ENCODE data around the gene ENTHD1.

The ENTHD1 gene, protein sequence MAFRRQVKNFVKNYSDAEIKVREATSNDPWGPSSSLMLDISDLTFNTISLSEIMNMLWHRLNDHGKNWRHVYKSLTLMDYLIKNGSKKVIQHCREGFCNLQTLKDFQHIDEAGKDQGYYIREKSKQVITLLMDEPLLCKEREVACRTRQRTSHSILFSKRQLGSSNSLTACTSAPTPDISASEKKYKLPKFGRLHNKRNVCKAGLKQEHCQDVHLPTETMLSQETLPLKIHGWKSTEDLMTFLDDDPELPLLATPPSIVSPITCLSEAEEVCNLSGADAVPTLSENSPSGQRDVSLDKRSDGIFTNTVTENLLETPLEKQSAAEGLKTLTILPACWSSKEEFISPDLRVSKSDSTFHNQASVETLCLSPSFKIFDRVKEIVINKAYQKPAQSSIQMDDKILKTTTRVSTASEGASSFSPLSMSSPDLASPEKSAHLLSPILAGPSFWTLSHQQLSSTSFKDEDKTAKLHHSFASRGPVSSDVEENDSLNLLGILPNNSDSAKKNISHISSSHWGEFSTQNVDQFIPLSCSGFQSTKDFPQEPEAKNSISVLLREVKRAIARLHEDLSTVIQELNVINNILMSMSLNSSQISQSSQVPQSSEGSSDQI

DNA sequence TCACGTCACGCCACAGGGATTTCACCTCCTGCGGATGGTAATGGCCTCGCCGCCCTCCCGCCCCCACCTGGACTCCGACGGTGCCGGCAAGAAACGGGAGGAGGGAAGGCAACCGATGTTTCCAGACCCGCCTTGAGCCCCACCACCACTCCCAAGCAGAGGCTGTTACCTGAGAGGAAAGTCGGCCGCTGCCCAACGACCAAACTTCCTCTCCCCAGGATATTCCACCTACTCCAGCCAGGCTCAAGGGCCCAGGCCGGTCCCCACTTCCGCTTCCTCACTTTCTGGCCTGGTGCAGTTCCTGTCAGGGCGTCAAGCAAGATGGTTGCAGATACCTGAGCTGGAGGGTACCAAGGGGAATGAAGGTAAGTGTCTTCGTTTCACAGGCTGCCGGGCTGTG is at the start of gene ENTHD1:
Gene ENTHD1, minus strand, starts transcription at position 235 of the 400 bp plus-strand sequence. CDS start 6,012 bp downstream, outside the sequence.
- DNase-seq = no peak

DNA sequence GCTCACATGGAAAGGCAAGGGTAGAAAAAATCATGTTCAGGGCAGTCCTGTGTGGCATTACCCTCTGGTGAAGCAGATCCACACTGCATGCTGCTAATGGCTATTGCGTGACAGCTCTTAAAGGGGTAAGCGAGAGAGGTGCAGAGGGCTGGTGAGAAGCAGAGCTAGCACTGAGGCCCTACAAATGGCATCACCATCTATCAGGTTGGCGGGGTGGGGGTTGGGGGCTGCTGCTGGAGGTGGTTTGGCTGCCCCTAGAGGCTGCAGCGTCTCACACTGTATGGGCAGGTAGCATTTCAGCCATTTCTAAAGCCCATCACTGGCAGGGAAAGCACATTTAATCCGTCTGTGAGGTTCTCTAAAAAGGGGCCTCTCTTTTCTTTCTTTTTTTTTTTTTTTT is 49.8 kb upstream of the ENTHD1 start:
- no peak for DNase-seq

DNA sequence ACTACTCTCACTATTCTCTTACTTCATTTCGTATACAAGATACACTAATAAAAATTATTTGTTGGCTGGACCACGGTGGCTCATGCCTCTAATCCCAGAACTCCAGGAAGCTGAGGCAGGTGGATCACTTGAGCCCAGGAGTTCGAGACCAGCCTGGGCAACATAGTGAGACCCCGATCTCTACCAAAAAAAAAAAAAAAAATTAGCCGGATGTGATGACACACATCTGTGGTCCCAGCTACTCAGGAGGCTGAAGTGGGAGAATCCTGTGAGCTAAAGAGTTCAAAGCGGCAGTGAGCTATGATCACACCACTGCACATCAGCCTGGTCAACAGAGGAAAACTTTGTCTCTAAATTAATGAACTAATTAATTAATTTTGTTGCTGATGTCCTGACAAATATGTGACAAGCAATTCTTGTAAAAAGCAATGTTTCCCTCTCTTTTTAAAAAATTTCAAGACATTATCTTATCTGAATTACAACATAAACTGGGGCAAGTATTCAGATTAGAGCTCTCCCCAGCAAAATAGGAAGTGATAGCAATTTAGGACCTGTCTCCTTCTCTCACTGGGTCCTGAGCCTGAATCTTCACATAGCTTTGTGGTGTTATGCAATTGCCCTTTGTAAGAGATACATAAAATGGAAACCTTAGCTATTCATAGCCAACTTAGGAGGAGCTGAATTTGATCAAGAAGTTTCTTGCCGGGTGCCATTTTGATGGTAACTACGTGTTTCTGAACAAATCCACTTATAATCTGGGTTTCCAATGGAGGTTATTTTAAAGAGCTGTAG is 49.1 kb upstream of the ENTHD1 start:
- DNase-seq = no peak

DNA sequence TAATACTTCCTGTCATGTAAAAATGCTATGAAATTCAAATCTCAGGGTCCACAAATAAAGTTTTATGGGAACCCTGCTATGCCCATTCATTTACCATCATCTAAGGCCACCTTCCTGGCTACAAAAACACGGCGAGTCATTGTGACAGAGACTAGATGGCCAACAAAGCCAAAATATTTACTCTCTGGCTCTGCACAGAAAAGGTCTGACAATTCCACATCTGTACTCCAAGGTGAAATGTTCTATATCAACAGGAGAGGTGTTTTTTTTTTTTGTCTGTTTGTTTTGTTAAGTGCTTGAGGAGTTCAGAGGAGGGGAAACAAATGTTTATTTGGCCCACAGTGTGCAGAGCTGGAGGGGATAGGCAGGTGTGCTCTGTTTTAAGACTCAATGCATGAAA is 48.0 kb upstream of the ENTHD1 start:
- DNase-seq = no peak

DNA sequence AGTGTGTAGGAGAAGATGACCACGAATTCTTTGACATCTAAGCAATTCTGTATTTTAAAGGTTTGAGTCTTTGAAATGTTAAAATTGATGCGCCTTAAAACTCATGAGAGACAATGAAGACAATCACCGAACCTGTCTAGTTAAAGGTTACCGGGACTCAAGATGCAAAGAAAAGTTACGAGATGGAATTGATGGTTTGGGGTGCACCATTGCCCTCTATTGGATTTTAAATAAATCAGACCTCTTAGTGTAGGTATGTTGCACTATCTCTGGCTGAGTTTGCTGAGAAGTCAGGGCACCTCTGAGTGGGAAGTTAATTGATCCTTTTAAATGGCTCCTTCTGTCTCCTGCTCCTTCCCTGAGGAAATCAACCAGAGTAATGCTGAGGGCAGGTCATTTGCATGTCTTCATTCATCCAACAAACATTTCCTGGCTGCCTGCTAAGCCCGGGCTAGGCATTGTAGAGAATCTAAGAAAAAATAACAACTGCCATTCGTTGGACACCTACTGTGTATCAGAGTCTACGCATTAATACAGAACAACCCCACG is 47.3 kb upstream of the ENTHD1 start:
- no peak for DNase-seq

DNA sequence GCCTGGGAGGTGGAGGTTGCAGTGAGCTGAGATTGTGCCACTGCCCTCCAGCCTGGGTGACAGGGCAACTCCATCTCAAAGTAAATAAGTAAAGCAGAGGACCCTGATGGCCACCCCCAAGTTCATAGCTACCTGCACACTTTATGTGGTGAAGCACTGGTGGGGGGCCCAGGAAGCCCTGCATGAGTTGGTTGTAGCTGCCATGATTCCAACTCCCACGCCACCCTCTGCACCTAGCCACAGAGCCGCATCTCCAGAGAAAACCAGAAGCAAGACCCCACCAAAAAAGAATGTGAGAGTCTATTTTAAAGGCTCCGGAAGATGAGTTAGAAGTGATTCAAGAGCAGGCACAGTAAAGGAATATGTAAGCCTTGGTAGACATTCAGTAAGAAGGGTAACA is 46.3 kb upstream of the ENTHD1 start:
- DNase-seq = no peak

DNA sequence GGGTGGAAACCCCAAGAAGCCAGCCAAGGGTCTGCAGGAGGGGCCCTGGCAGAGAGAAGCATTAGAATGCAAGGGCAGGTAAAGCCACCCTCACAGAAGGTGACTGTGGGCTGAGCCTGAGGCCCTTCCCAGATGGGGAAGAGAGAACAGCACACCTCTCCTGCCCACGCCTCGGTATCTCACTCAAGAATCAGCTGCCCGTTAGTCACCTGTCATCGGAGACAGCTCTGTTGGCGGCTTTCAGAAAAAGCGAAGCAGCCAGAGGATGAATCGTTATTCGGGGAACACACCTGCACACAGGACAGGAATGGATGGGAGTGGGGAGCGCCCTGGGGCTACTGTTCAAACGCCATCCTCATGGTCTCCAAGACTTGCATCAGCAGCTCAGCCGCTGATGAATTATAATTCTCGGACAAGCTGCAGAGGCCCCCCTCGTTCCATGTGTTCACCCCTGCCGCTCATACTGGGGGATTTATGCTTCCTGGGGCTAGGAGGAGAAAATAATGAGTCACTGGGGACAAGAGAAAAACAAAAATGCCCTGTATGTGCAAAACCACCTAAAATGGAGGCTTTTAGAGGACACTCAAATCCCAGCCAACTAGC is 45.0 kb upstream of the ENTHD1 start:
- DNase-seq = peak; percentile 39

DNA sequence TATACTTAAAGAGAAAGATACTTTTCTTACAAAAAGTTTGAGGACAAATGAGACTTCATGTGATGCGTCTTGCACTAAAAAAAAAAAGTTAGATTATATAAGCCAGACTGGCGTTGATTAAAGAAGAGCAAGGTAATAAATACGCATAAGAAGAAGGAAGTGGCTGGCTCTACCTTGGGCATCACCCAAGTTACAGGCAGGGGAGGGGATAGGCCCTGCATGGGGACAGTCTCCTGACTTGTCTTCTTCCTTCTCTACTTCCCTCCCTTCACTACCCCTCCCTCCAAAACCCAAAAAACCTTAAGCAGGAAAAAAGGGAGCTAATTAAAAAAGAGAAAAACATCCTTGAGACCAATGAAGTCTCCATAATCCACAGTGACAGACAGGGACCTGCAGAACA is 44.3 kb upstream of the ENTHD1 start:
- no peak for DNase-seq

DNA sequence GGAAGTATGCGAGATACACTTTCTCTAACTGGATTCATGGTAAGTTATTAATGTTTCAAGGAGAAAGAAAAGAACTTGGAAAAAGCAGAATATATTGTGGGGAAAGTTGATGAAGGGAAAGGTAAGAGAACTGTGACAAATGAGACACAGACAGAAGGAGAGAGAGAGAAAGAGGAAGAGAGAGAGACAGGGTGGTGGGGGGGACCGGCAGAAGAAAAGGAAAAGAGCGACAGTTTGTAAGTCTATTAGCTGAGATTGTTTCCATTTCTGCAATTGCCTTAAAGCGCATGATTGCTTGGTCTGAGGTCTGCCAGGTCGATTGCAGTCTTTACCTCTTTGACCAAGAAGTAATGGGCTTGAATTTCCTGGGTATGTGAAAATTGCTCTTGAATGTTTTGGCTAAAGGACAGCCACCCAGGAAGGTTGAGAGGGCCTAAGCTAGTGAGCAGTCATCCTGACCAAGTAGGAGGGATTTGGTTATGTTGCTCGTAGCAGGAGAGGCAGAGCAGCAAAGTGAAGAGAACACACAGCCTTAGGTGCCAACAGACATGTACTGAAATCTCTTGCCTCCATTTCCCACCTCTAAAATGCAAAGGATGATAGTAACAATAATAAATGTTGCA is 43.1 kb upstream of the ENTHD1 start:
- DNase-seq = no peak

DNA sequence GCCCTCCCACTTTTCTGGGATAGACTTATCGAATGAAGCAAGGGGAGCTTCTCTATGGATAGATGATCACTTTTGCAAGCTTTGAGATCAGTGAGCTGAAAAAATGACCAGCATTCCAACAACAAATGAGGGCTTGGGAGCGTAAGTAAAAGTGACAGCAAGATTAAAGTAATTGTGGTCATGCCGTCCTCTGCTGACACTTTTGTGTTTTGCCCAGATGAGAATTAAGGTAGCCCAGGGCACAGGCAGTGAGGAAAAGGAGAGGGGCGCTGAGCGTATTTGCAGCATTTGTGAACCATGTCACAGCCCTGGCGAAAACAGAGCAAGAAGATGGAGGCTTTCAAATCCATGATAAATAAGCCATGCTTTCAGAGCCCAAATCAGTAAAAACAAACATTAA is 42.1 kb upstream of the ENTHD1 start:
- DNase-seq = no peak

DNA sequence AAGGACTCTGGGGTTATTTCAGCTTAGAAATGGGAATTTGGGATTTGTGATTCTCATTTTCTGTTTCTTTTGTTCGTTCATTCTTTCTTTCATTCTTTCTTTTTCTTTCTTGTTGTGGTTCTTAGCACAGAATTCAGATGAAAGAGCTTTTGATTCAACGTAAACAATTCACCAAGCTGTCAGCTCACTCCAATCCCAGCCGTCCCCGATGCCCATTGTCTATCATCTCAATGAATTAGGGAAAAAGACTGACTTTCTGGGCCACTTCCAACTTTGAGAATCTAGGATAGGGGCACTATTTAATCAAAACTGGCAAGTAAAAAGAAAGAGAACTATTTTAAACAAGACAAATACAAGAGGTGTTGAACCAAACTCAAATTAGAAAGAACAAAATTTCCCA is 41.6 kb upstream of the ENTHD1 start:
- no peak for DNase-seq

DNA sequence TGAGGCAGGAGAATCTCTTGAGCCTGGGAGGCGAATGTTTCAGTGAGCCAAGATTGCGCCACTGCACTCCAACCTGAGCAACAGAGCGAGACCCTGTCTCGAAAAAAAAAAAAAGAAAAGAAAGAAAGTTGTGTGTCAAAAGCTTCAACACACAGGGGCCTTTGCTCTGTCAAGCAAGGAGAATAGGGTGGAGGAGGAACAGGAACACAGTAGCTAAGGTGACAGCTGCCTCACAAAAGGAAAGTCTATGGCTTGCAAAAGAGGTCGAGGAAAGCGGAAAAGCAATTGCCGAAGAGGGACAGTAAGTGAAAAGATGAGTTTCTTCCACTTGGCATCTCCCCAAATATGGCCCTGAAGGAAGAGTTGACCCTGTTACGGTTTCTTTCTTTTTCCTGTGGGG is 40.2 kb upstream of the ENTHD1 start:
- no peak for DNase-seq

DNA sequence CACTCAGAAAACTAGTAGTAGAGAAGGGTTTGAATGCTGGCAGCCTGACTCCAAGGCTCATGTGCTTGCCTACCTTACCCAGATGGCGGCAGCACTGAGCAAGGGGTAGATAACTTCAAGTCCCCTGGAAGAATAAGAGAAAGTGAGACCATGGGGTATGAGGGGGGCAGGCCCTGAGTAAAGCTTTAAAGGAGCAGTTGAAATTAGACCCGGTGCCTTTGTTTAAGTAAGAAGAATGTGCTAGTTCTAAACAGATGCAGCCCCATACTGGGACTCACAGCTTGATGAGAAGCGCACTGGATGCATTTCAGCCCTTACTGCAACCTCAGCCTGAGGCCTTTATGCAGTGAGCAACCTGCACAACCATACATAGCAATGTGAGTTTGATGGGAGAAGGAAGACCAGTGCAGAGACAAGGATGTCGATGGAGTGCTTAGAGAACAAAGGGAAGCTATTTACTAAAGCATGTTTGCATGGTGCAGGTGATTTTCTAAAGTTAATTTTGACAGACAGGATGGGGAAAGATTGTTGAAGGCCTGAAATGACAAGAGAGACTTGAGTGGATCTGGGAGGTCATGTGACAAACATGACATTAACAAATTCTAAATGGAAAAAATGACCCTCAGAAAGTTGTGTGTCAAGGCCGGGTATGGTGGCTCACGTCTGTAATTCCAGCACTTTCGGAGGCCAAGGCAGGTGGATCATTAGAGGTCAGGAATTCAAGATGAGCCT is 39.5 kb upstream of the ENTHD1 start:
- peak; percentile 78 for DNase-seq

DNA sequence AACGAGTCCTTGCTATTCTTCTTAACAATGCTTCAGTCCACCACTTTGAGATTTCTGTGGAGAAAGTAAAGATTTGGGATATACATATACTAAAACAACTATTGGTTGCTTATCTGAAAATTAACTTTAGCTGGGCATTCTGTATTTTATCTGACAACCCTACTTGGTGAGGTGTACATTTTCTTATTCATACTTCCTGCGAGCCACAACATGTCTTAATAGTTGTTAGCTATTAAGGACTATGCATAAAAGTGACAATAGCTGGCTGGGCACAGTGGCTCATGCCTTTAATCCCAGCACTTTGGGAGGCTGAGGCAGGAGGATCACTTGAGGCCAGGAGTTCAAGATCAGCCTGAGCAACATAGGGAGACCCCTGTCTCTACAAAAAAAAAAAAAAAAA is 38.6 kb upstream of the ENTHD1 start:
- DNase-seq = no peak

DNA sequence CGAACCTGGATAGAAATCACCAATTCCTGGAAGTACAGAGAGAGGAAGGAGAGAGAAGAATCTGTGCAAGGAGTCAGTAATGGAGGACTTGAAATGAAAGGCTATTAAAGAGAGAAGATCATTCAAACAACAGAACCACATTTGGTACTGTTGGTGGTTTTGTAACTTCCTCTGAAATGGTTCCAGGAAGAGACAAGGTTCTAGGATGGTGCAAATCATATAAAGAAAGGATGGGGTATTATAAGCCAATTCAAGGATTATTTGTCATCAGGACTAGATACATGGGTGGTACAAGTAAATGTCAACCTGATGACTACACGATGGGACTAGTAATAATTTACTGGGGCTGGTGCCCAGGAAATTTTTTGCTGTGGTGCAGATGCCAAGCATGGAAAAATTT is 37.7 kb upstream of the ENTHD1 start:
- no peak for DNase-seq

DNA sequence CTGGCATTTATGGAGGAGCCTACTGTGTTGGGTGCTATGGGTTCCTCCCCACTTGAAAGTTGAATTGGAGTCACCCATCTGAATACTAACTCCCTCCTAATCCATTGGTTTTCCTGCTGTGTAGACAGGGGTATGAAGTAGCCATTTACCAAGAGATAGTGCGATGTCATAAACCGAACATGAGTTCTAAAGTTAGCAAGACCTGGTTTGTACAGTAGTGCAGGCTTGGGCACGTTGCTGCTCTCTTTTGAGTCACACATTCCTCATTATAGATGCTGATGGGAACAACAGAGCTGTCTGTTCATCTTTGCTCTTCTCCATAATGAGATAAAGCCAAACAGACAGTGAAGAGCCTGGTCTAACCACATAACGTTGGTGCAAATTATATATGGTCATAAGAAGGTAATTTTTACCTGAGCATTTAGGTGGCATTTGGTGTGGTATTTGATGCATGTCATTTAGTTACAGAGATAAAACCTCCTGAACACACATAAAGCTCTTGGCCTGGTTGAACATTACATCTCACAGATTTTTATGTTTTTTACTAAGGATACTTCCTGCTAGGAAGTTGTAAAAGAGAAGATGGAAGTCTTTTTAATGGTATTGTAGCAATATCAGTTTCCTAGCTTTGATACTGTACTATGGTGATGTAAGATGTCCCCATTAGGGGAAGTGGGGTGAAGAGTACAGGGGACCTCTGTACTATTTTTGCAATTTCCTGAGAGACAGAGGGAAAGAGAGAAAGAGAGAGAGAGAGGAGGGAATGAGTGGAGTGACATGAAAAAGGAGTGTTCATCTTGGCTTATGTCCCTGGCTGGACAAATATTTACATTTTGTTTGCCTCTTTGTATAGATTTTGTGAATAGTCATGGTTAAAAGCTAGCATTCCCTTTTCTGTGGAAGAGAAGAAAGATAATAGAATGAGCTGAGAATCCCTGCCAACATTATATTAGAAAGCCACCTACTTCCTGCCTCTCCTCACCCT is 35.3 kb upstream of the ENTHD1 start:
- DNase-seq = no peak

DNA sequence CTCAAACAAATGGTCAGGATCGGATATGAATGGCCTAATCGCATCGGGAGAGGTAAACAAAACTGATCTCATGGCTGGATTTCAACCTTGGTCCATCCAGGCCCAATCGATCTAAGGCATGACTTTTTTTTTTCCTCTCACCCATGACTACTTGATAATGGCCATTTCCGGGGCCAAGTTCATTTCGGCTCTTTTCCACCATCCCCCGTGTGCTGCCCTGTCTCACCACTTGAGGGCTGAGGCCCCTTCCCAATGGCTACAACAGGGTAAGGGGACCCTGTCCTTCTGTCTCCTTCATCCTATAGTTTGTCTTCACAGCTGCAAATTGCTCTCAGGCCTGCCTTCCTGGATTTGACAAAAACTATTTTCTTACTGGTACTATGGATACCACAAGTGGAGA is 34.0 kb upstream of the ENTHD1 start:
- peak; percentile 64 for DNase-seq

DNA sequence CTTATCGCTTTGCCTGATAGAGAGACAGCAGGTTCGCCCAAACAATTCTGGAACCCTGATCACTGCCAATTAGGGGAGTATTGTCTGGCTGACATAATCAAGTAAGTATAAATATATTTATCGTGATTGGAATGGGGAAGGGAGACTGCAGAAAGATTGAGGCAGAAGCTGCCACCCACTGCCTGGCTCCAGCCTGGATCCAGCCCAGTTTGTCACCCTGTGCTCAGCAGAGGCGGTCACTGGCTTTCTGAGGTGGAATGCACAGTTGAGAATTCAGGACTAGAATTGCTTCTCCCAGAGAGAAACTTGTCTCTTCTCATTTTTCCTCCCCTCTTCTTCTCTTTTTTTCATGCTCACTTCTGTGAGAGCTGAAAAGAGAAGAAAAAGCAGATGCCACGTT is 33.2 kb upstream of the ENTHD1 start:
- DNase-seq = no peak

DNA sequence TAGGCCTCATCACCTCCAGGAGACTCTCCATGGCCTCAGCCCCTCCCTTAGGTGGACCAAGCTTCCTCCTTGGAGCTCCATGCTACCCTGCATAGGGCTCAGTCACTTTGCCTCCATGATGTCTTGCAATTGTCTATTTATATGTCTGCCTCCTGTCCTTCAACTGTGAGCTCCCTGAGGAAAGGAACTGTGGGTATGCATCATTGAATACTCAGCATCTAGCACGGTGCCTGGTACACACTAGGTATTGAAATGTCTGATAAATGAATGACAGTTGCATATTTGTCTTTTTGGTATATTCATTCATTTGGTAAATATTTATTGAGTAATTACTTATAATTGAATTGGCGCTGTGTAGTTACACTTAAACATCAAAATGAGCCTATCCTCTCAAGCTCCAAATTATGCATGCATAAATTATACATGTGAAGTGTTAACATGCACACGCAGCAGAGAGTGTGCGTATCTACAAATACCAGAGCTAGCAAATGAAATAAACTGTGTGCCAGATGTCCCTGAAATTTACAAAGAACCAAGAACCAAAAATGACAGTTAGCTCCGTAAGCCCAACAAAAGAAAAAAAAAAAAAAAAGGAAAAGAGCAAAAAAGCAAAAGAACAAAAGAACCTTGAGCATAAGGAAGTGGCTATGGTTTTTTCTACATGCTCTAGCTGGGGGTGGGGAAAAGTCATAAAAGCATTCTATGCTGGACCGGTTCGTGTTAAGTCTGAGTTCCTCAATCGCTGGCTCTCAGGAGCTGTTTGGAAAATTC is 32.5 kb upstream of the ENTHD1 start:
- DNase-seq = no peak

DNA sequence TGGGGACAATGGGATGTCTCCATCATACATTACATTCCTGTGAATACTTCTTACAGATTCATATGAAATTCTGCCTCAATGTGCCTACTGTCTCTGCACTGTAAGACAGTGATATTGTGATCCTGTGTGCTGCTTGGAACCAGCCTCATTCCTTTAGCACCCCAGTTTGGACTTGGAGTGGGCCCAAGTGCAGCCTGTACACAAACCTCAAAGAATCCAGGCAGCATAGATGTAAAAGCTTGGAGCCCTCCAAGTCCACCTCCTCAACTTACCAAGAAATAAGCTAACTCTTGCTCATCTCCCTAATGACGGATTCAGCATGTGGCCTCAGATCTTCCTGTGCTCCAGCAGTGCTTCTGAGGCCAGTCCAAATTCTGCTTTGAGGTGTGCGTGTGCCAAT is 31.7 kb upstream of the ENTHD1 start:
- DNase-seq = no peak

Data from activated CD4-positive, alpha-beta T cell treated with anti-CD3 and anti-CD28 coated beads, Interleukin-2, Interleukin-6, amounts not matched to agents 100 ng/mL and 50 ng/mL, durations not matched to agents 16 hours and 8 hours (primary cell).